ENCODE results near the gene PARVG.

DNA sequence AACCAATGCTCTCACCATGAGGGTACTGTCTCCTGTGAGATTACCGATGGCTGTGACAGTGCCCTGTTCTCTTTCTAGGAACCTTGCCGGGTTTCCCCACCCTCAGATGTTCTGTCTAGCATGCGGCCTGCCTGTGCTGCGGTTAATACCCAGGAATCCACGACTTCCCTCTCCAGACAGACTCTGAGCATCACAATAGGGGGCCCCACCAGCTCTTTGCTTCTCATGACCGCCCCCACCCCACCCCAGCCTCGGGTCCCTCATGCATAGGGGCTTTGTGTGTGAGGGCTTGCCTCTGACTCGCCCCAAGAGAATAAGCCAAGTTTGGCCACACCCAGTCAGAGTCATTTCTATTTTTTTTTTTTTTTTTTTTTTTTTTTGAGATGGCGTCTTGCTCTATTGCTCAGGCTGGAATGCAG is 10.3 kb downstream of the PARVG start:
- TF ChIP-seq POLR2AphosphoS5 (IDR thresholded peaks at IDR 0.05; ENCODE audit: low read depth, low read length) (no peak), TAF1 (IDR thresholded peaks at IDR 0.05; ENCODE audit: borderline replicate concordance, insufficient read depth, low read length) (no peak)

All from PFSK-1 (cell line).